Left ventricle myocardium inferior (tissue), 1 donor: ENCODE measurements around the gene LIN28B. TPM values are rescaled to one million over a fixed set of nuclear protein-coding genes. Genes with fewer than 3 reads are reported as not detected.

ENCODE experiments used
- DNase-seq: peaks from one replicate; pipeline ENCODE4 v3.0.0-alpha.2; 2020
- H3K27ac ChIP-seq: fragments of 200-600 bp; replicated peaks from 2 replicates; pipeline ENCODE4 v1.8.0; 2021
- H3K27me3 ChIP-seq: fragments of 200-600 bp; 2 replicates; pipeline ENCODE4 v1.8.0; 2021; ENCODE audit warnings: low read depth
- H3K36me3 ChIP-seq: fragments of 200-600 bp; 2 replicates; pipeline ENCODE4 v1.8.0; 2021
- H3K4me1 ChIP-seq: fragments of 200-600 bp; 2 replicates; pipeline ENCODE4 v1.8.0; 2021
- H3K4me3 ChIP-seq: fragments of 200-600 bp; 2 replicates; pipeline ENCODE4 v1.8.0; 2021; ENCODE audit warnings: mild to moderate bottlenecking, moderate library complexity
- H3K9me3 ChIP-seq: fragments of 200-600 bp; replicated peaks from 2 replicates; pipeline ENCODE4 v1.8.0; 2021
- intact Hi-C: fragments of 100-400 bp; cut with micrococcal nuclease; formaldehyde crosslinking; loops from one replicate; pipeline ENCODE4 v1.11.0; 2022
- total RNA-seq: library from RNA; stranded (reverse); fragmentation: NEBNext Ultra II Directional; extraction: Animal tissue kit (Norgen Biotek cat#: 25700); gene quantifications from one replicate; pipeline ENCODE4 v1.2.1, GENCODE V29; 2021
- TF ChIP-seq, protein P1 (sequence below): fragments of 200-600 bp; IDR thresholded peaks from 2 replicates; pipeline ENCODE4 v1.8.0; 2021; ENCODE audit warnings: antibody characterized with exemption, mild to moderate bottlenecking, borderline replicate concordance
- donor health status: DM: no; HTN: yes; CAD: no; lungs with severe emphysema.

The LIN28B gene
- total RNA-seq, 1 donor from 2014 or later, result not detected

DNA sequence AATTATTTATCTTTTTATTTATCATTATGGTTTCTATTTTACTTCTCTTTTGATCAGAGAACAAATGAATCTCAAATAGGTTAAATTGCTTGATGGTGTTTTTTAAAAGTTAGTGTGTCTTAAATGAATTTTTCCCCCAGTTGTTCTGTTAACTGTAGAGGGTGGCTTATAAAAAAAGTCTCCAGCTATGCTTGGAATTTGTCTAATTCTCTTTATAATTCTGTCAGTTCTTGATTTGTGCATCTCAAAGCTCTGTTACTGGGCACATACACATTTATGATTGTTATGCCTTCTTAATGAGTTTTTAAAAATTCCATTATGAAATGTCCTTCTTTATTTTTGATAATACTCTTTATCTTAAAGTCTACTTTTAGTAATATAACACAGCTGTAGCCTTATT is 58.0 kb downstream of the LIN28B start:
- Histone ChIP-seq H3K4me3 (no peak overlapping the region), H3K4me1 (no peaks in the 10 kb centered on the region), H3K36me3 (no peaks in the 10 kb centered on the region), H3K9me3 (no peaks in the 10 kb centered on the region), H3K27me3 (no peaks in the 10 kb centered on the region), H3K27ac (no peak overlapping the region)
- no peak for DNase-seq
- TF ChIP-seq, protein P1, sequence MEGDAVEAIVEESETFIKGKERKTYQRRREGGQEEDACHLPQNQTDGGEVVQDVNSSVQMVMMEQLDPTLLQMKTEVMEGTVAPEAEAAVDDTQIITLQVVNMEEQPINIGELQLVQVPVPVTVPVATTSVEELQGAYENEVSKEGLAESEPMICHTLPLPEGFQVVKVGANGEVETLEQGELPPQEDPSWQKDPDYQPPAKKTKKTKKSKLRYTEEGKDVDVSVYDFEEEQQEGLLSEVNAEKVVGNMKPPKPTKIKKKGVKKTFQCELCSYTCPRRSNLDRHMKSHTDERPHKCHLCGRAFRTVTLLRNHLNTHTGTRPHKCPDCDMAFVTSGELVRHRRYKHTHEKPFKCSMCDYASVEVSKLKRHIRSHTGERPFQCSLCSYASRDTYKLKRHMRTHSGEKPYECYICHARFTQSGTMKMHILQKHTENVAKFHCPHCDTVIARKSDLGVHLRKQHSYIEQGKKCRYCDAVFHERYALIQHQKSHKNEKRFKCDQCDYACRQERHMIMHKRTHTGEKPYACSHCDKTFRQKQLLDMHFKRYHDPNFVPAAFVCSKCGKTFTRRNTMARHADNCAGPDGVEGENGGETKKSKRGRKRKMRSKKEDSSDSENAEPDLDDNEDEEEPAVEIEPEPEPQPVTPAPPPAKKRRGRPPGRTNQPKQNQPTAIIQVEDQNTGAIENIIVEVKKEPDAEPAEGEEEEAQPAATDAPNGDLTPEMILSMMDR, result no peak
- intact Hi-C loops, result no loop called here

GRCh38 chr6:105015482-105015881 is 58.6 kb downstream of the LIN28B start:
- intact Hi-C loops, result no loop called here
- Histone ChIP-seq H3K9me3 (no peaks in the 10 kb centered on the region), H3K36me3 (no peaks in the 10 kb centered on the region), H3K4me3 (no peak overlapping the region), H3K27me3 (no peaks in the 10 kb centered on the region), H3K27ac (no peak overlapping the region), H3K4me1 (no peaks in the 10 kb centered on the region)
- DNase-seq, result no peak
- TF ChIP-seq, protein P1, result no peak

DNA sequence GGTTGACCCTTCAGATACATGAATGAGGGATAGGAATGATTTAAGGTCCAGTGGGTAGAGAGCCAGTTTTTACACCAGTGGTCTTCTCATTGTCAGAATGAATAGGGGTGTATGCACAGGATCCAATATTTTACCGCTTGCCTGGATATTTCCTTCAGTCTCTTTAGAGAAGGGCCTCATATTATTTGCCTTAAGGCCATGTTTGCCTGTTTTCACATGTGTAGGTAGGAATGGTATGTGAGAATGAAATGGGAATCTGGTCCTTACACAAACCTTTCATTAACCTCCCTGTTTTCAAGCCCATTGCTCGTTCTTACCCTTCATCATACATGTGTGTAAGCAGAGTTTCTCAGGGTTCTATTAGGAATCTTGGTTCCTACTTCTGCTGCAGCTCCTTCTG is 62.4 kb downstream of the LIN28B start:
- H3K4me3 ChIP-seq, result no peak overlapping the region
- no peak for DNase-seq
- no peaks in the 10 kb centered on the region for H3K9me3 ChIP-seq
- TF ChIP-seq, protein P1, result no peak
- H3K27ac ChIP-seq, result no peak overlapping the region
- H3K4me1 ChIP-seq, result no peaks in the 10 kb centered on the region
- H3K27me3 ChIP-seq, result peaks cover 18% of the 10 kb centered on the region
- H3K36me3 ChIP-seq, result no peaks in the 10 kb centered on the region
- intact Hi-C loops, result no loop called here

DNA sequence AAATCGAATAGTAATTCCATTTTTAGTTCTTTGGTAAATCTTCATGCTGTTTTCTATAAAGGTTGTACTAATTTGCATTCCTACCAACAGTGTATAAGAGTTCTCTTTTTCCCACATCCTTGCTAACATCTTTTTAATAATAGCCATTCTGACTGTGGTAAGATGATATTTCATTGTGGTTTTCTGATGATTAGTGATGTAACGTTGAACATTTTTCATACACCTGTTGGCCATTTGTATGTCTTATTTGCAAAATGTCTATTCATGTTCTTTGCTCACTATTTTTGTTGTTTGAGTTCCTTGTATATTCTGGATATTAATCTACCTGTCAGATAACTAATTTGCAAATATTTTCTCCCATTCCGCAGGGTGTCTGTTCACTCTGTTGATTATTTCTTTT is 64.5 kb downstream of the LIN28B start:
- intact Hi-C loops, result no loop called here
- TF ChIP-seq, protein P1, result no peak
- no peak overlapping the region for H3K27ac ChIP-seq

DNA sequence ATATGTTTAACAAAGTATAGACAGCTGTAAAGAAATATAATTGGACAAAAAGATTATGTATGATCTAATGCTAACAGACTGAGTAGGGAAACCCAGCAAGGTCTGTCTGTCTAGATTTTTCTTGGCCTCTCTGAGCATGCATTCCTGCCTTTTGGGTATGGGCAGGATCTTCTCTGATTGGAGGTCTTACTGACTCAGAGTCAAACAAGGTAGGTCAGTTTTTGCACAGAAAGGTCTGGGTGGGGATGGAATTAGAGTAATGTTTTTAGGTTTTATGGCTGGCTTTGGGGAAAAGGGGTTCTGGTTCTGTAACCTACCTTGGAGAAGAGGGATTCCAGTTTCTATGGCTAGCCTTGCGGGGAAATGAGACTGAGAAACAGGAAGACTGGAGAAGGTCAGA is 65.5 kb downstream of the LIN28B start:
- H3K27ac ChIP-seq, result no peak overlapping the region
- H3K9me3 ChIP-seq, result no peaks in the 10 kb centered on the region
- peaks cover 24% of the 10 kb centered on the region for H3K27me3 ChIP-seq
- intact Hi-C loops, result no loop called here
- DNase-seq, result no peak
- H3K4me1 ChIP-seq, result no peaks in the 10 kb centered on the region
- no peak overlapping the region for H3K4me3 ChIP-seq
- TF ChIP-seq, protein P1, result no peak
- H3K36me3 ChIP-seq, result no peaks in the 10 kb centered on the region

More for the DNA sequence above, 64.5 kb downstream of the LIN28B start:
- H3K27me3 ChIP-seq, result peaks cover 24% of the 10 kb centered on the region
- H3K4me3 ChIP-seq, result no peak overlapping the region
- no peaks in the 10 kb centered on the region for H3K9me3 ChIP-seq
- H3K36me3 ChIP-seq, result no peaks in the 10 kb centered on the region
- no peaks in the 10 kb centered on the region for H3K4me1 ChIP-seq
- no peak for DNase-seq

GRCh38 chr6:105024803-105025202 is 67.9 kb downstream of the LIN28B start:
- peaks cover 24% of the 10 kb centered on the region for H3K27me3 ChIP-seq
- TF ChIP-seq, protein P1, result no peak
- no peak overlapping the region for H3K4me3 ChIP-seq
- no peak overlapping the region for H3K27ac ChIP-seq
- intact Hi-C loops, result no loop called here
- DNase-seq, result no peak
- no peaks in the 10 kb centered on the region for H3K36me3 ChIP-seq
- H3K9me3 ChIP-seq, result no peaks in the 10 kb centered on the region
- H3K4me1 ChIP-seq, result no peaks in the 10 kb centered on the region
